Stimulated activated CD8-positive, alpha-beta memory T cell treated with anti-CD3 and anti-CD28 coated beads, Interleukin-15, amount 100 ng/mL, for 48 hours (primary cell): Measurements from ENCODE around the gene UNC119B.

ENCODE experiments used
- DNase-seq, 2 donors: peaks; one replicate each; pipeline ENCODE4 v3.0.0-alpha.2; 2020; ENCODE audit warnings: low read depth in 2 of 2

Gene UNC119B

GRCh38 chr12:120739031-120739762 lies 28.9 kb downstream of the UNC119B start:
- DNase-seq, result no peak

DNA sequence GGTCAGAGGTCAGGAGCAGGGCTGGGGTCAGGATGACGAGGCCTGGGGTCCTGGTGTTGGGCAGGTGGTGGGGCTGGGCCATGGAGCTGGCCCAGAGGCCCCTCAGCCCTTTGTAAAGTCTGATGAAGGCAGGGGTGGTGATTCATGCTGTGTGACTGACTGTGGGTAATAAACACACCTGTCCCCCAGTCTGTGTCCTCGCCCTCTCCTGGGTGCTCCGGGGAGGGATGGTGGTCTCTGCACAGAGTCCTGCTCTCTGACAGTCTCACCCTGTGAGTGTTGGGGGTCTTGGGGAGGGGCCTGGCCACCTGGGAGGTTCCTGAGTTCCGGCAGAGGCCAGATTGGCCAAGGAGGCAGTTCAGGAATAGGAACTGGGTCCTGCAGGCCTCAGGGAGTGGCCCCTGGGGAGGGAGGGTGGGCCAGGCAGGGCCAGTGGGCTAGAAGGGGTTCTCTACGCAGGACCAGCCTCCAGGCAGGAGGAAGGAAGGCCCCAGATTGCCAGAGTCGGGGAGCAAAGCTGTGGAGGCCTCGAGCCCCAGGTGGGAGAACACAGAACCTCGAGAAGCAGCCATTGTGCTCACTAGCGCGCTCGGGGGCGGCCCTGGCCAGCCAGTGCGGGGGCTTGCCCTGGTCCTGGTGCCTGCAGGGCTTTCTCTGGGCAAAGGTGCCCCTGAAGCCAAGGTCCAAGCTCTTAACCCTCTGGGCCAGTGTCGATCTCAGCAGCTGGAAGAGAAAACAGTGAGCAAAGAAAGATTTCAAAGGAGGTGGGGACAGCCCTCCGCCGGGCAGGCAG lies 29.8 kb downstream of the UNC119B start:
- DNase-seq, result no peak

- no peak for DNase-seq
Observed at GRCh38 chr12:120740871-120741270, 30.6 kb downstream of the UNC119B start.

DNA sequence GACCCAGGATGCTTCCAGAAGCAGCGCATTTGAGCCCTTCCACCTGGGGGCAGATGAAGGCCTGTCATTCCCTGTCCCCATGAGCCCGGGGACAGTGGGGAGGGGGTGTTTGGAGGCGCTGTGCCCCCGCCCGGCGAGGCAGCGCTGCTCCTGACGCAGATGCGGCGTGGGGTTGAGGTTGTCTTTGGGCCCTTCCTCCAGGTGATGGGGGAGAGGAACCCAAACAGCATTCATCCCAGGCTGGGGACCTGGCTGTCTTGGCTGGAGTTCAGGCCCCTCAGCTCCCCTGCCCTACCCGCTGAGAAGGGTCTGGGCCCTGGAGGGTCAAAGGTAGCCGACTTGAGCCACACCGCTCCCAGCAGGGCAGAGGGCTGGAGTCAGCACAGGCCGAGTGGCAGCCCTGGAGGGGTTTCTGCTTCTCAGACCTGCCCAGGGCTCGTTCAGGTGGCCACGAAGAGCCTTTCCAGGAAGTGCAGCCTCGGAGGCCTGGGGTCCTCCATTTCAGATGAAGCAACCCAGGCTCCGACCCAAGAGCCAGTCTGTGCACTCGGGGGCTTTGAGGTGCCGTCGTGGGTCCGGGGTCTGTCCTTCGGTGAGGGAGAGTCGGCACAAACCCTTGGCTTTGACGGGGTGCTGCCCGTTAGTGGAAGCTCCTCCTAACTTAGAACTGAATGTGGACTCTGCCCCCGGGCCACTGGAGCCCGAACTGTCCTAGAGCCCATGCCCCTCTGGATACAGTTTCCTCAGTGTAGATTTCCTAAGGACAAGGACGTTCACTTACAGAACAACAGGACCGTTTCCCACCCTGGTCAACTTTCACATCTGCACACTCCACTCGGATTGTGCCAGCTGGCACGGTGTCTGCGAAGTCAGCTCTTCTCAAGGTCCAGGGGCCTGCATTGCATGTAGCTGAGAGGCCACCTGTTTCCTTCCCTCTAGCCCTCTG lies 31.5 kb downstream of the UNC119B start:
- DNase-seq, result no peak

DNA sequence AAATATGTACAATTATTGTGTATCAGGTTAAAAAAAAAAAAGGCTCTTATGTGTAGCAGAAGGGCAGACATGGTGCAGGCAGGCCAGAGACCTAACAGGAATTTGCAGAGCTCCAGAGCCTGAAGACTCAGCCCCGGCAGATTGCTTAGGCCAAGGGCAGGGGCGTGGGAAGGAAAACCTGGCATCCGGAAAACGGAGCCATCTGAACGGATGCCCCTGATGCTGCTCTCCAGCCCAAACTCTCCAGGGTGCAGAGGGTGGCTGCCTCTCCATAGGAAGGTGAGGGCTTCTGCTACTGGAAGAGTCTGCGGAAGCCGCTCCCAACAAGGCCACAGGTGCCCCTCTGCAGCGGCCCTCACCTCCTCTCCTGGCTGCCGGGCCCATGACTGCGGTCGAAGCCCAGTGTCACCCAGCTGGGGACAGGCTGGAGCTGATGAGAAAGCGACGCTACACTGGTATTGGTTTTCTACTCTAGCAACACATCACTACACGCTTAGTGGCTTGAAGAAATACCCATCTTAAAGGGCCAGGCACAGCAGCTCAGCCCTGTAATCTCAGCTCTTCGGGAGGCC lies 34.8 kb downstream of the UNC119B start:
- DNase-seq, result no peak

DNA sequence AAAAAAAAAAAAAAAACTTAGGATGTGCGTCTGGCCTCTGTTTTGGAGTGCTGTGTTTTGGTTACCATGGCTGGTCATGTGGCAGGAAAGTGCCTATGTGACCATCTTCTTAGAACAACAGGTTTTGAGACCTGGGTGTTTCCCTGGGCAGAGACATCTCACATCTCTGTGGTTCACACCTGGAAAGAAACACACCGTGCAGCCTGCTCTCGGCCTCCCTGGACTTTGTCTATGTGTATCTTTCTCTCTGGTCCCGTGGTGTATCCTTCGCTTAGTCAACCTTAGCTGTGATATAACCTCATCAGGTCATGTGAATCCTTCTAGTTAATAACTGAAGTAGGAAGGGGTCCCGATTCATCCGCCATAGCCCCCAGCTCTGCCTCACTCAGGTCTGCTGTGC lies 38.0 kb downstream of the UNC119B start:
- no peak for DNase-seq

DNA sequence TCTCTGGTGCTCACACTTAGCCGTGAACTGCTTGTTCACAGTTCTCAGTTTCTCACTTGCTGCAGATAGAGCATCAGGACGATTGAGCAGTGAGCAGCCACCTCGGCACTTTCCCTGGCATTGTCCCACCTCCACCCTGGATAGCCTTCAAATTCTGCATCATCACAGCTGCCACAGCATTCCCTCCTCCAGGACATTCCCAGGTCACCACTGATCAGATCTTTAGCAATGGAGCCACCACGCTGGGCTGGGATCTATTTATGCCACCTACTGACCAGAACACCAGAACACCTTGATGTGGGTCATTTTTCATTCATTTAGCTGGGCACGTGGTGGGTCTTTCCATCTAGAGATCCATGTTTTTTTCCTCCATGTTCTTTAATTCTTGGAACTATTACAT lies 39.0 kb downstream of the UNC119B start:
- no peak for DNase-seq

GRCh38 chr12:120750806-120751205 lies 40.5 kb downstream of the UNC119B start:
- no peak for DNase-seq

DNA sequence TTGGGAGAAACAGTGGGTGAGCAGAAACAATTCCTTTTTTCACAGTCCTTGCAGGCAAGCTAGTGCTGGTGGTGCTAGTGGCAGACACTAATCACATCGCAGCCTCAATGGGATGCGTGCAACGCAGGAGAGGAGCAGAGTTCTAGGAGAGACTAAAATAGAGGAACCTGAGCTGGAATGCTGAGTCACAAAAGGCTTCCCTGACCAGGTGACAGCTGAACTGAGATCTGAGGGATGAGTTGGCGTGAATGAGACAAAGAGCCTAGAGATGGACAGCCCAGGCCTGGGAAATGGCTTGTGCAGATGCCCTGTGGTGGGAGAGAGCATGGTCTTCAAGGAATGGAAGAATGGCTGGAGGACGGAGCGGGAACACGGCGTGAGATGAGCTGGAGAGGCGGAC lies 41.1 kb downstream of the UNC119B start:
- DNase-seq, result no peak

DNA sequence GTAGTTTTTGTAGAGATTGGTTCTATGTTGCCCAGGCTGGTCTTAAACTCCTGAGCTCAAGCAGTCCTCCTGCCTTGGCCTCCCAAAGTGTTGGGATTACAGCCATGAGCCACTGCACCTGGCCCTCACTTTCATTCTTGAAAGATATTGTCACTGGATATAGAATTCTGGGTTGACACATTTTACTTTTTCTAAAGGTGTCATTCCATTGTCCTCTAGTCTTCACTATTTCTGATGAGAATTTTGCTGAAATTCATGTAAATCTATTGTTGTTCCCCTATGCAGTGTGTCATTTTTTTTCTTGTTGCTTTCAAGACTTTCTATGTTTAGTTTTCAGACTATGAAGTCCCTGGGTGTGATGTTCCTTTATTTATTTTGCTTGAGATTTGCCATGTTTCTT lies 44.5 kb downstream of the UNC119B start:
- no peak for DNase-seq

DNA sequence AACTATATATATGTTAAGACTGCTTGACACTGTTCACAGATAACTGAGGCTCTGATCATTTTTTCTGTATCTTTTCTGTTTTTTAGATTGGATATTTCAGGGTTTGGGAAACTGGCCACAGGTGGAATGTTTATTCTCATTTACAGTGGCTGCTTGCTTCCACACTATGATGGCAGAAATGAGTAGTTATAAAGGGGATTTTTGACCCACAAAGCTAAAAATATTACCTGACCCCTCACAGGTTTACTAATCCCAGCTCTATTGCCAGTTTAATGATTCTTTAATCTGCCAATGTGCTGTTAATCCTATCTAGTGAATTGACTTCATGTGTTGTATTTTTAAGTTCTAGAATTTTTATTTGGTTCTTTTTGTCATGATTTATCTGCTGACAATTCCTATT lies 45.0 kb downstream of the UNC119B start:
- DNase-seq, result no peak

DNA sequence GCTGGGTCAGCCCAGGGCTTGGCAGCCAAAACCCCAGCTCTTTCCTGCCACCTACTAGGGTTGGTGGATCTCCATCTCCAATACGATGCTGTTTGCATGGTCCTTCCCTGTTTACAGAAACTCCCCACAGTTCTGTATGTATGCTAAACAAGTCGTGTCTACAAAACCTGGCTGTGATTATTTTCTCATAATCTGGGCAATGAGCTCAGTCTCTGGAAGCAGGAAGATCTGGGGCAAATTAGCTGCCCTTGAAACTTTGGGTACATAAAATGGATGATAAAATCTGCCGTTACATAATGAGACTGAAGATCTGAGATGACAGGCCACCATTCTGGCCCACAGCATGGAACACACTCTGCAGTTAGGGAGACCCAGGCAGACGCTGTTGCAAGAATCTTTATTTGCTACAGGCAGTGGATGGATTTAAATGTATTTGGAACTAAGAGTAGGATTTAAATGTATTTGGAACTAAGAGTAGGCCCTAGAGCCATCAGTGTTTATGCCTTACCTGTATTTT lies 47.0 kb downstream of the UNC119B start:
- DNase-seq, result no peak

- DNase-seq, result no peak
Observed at GRCh38 chr12:120757949-120758348, 47.7 kb downstream of the UNC119B start.

DNA sequence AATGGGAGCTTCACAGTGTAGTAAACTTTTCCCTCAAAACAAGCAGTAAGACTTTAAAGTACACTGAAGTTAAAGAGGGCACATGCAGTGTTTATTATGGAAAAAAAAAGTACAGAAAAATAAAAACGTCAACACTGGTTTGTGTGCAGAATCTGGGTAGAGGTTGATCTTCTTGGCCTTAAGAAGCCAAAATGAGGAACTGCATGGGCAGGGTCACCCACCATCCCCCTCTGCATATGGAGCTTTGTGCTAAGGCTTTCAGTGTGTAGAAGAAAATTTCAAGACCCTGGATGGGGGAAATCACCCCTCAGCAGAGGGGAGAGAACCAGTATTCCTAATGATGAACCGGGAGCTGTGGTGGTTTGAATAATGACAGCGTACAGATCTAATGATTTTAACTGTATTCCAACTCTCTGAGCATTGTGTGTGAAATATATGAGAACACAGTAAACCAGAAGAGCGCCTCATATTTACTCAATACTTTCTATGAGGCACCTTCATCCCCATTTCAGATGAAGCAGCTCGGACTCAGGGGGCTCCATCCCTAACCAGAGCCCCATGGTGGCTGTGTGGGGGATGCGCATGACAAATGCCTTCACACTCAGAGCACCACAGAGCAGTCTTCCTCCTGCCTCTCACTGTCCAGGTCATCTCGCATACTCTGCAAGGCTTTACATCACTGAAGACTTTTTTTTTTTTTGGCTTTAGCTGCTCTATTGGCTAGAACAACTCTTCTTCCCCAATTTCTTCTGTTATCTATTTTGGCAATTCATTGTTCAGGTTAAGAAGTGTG lies 48.7 kb downstream of the UNC119B start:
- DNase-seq, result no peak

DNA sequence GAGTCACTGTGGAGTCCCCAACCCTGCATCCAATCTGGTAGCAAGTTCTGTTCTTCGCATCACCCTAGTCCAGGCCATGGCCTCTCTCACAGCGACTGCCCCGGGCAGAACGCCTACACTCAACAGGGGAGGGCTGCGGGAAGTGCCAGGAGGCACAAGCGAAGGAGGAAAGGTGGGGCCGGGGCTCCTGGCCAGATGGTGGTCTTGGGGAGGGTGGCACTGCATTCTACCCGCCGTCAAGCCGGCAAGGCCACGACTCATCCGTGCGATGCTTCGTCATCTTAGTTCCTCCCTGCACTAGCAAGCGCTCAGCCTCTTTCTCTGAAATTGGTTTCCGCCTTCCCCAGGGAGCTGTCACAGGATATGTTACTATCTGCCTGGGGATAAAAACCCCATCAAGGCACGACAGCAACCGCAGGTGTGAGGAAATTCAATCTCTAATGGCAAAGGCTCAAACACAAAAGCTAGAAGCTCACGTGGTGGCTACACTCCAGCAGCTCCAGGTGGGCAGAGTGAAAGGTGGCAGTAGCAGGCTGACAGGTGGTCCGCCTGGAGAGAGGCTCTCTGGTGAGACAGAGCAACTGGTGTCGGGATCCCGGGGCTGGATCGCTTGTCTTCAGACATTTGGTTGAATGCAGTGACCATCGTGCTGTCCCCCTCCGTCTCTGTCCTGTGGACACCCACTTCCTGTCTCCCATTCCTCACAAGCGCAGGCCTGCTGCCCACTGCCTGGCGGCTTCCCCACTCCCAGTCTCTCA lies 49.5 kb downstream of the UNC119B start:
- no peak for DNase-seq

DNA sequence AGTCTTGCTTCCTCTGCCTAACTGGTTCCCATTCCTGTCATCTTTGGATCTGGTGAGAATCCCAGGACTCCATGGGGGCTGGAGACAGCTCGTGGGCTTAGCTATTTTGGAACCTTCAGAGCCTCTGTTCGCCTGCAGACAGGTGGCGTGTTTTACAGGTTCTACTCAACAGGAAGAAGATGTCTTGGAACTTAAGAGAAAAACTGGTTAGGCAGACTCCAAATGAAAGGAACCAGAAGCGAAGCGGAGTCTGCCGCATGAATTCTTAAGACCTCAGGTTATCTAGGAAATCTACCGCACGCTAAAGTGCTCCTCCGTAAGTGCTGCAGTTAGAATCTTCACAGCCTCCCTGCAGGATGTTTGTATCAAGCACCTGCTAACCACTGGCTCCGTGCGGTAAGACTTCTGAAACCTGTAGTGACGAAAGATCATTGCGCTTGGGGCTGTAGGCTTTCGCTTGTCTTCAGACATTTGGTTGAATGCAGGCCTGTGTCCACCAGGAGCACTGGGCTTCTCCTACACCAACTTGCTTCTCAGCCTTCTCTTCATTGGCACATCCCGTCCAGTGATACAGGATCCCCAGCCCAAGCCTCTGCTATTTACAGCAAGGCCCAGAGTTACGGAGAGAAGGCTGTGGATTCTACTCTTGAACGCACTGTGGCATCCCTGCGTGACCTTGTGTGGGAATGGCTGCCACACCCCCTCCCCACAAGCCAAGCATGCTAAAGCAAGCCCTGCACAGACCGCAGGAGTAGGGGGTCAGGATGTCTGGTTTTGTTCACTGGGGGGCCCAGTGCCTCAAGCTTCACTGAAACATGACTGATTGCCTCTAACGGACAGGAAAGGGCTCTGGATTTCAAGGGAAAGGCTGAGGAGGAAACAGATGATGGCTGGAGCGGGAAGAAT lies 50.3 kb downstream of the UNC119B start:
- no peak for DNase-seq

DNA sequence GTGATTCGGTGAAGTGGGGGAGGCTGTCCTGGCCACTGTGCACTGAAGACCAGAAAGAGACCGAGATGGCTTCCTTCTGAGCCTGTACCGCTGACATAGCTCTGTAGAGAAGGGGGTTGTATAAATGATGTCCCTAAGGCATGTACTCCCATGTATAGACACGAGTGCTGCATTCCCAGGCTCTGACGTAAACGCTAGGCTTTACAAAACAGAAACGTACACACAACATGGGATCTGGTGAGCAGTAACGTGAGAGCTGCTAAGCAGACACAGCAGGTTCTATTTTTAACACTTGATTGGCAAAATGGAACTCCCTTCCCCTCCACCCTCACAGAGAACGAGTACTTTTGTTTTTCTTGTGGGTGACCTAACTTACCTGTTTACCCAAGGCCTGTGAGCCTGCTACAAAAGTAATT lies 51.3 kb downstream of the UNC119B start:
- DNase-seq, result no peak

- DNase-seq, result no peak
Observed at GRCh38 chr12:120762086-120762485, 51.8 kb downstream of the UNC119B start.

GRCh38 chr12:120763250-120763649 lies 53.0 kb downstream of the UNC119B start:
- DNase-seq, result no peak
